Measurements from ENCODE around the gene ATP8A1.

DNA sequence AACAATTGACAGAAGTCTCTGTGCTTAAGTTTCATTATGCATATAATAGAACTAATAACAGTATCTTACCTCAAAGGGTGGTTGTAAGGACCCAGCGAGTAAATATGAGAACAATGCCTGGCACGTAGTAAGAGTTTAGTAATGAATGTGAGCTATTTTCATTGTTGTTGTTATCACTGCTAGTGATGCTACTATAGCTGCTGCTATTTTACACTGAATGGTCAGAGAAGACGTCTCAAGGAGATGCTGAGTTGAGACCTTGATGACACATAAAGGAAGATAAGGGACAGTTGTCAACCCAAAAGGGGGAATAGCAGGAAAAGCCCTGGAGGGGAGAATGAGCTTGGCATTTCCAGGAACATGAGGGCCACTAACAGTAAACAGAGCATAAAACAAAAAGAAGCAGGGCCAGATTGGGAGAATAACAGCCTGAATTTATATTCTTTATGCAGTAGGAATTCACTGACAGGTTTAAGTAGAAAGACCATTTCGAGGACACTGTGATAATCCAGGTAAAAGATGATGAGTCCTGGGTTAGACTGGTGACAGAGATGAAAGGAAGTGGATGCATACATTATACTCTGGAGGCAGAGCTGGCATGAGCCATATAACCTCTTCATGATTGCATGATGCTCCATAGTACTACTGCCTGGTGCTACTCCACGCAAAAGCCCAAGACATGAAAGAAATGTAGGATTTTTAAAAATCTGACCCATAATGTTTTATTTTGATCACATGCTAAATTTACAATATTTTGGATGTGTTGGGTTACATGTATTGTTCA lies 23.1 kb downstream of the ATP8A1 start:
- TF ChIP-seq, protein P1, sequence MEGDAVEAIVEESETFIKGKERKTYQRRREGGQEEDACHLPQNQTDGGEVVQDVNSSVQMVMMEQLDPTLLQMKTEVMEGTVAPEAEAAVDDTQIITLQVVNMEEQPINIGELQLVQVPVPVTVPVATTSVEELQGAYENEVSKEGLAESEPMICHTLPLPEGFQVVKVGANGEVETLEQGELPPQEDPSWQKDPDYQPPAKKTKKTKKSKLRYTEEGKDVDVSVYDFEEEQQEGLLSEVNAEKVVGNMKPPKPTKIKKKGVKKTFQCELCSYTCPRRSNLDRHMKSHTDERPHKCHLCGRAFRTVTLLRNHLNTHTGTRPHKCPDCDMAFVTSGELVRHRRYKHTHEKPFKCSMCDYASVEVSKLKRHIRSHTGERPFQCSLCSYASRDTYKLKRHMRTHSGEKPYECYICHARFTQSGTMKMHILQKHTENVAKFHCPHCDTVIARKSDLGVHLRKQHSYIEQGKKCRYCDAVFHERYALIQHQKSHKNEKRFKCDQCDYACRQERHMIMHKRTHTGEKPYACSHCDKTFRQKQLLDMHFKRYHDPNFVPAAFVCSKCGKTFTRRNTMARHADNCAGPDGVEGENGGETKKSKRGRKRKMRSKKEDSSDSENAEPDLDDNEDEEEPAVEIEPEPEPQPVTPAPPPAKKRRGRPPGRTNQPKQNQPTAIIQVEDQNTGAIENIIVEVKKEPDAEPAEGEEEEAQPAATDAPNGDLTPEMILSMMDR (conservative IDR thresholded peaks at IDR 0.05), result no peak
- TF ChIP-seq ZFX (IDR thresholded peaks at IDR 0.05), result no peak
